IMR-90 (cell line): Measurements from ENCODE around the gene HSP90AB1. TPM values are rescaled to one million over a fixed set of nuclear protein-coding genes. Genes with fewer than 3 reads are reported as not detected.

Source experiments
- ATAC-seq: fragments of 200-7000 bp; cut with Tn5 transposase; 2 replicates; pipeline ENCODE4 v1.9.1; 2020; ENCODE audit warnings: low read depth, mild to moderate bottlenecking, moderate library complexity
- BruUV-seq: library from RNA; stranded (reverse); fragments of 400-500 nt; replicated peaks from 2 replicates; lab custom pipeline; 2021; lab: Mats Ljungman, UMichigan
- CTCF ChIA-PET: fragments of 300-600 bp; formaldehyde crosslinking; extraction: SDS; loops from one replicate; lab custom pipeline; 2021; ENCODE audit warnings: antibody characterized with exemption; lab: Yijun Ruan, JAX
- POLR2A ChIA-PET: fragments of 300-600 bp; sonication (Branson Sonifier 250); formaldehyde crosslinking; loops from one replicate; lab custom pipeline; 2022; ENCODE audit warnings: antibody characterized with exemption; ENCODE audit not compliant: unreplicated experiment; lab: Charles Lee
- DNase-seq: peaks from one replicate; pipeline ENCODE4 v3.0.0; 2013
- H2AFZ ChIP-seq: replicated peaks from 2 replicates; pipeline ENCODE3; 2013; ENCODE audit warnings: low read length, mild to moderate bottlenecking; ENCODE audit not compliant: poor library complexity
- H2AK5ac ChIP-seq: 2 replicates; pipeline ENCODE4 v1.6.1; 2013; ENCODE audit warnings: low read depth, low read length, inconsistent platforms
- H2AK9ac ChIP-seq: replicated peaks from 2 replicates; pipeline ENCODE3; 2013; ENCODE audit warnings: mild to moderate bottlenecking, low read depth, low read length, moderate library complexity; ENCODE audit not compliant: poor library complexity
- H2BK120ac ChIP-seq: 2 replicates; pipeline ENCODE4 v1.6.1; 2013; ENCODE audit warnings: low read depth, low read length, inconsistent platforms
- H2BK15ac ChIP-seq: 3 replicates; pipeline ENCODE4 v1.6.1; 2013; ENCODE audit warnings: low read depth, low read length, inconsistent platforms
- H2BK20ac ChIP-seq: 2 replicates; pipeline ENCODE4 v1.6.1; 2013; ENCODE audit warnings: low read depth, mild to moderate bottlenecking, inconsistent platforms, low read length, moderate library complexity
- H2BK5ac ChIP-seq: 2 replicates; pipeline ENCODE4 v1.6.1; 2013; ENCODE audit warnings: mild to moderate bottlenecking, low read depth, low read length, inconsistent platforms; ENCODE audit not compliant: poor library complexity, severe bottlenecking
- H3K14ac ChIP-seq: replicated peaks from 2 replicates; pipeline ENCODE4 v1.6.1; 2013; ENCODE audit warnings: low read depth, low read length, inconsistent platforms
- H3K18ac ChIP-seq: 2 replicates; pipeline ENCODE4 v1.6.1; 2013; ENCODE audit warnings: low read depth, low read length, control low read depth
- H3K23ac ChIP-seq: 2 replicates; pipeline ENCODE4 v1.6.1; 2013; ENCODE audit warnings: low read depth, low read length, inconsistent platforms
- H3K27ac ChIP-seq: 2 replicates; pipeline ENCODE4 v1.5.1; 2013; ENCODE audit warnings: mild to moderate bottlenecking, control low read depth, low read length; ENCODE audit not compliant: insufficient read depth
- H3K27me3 ChIP-seq: 2 replicates; pipeline ENCODE4 v1.6.1; 2013; ENCODE audit warnings: low read length; ENCODE audit not compliant: control insufficient read depth, insufficient read depth
- H3K36me3 ChIP-seq: 2 replicates; pipeline ENCODE4 v1.6.1; 2013; ENCODE audit warnings: low read length, mixed read lengths; ENCODE audit not compliant: control insufficient read depth, insufficient read depth
- H3K4ac ChIP-seq: 2 replicates; pipeline ENCODE4 v1.6.1; 2013; ENCODE audit warnings: low read depth, low read length, inconsistent platforms
- H3K4me1 ChIP-seq: 2 replicates; pipeline ENCODE4 v1.6.1; 2013; ENCODE audit warnings: low read length, mixed read lengths; ENCODE audit not compliant: control insufficient read depth, insufficient read depth
- H3K4me2 ChIP-seq: 2 replicates; pipeline ENCODE4 v1.6.1; 2013; ENCODE audit warnings: low read depth, mild to moderate bottlenecking, control low read depth, low read length, moderate library complexity
- H3K4me3 ChIP-seq: 2 replicates; pipeline ENCODE4 v1.5.1; 2013; ENCODE audit warnings: low read depth, mild to moderate bottlenecking, control low read depth, low read length, moderate library complexity; ENCODE audit not compliant: insufficient read depth
- H3K56ac ChIP-seq: 2 replicates; pipeline ENCODE4 v1.6.1; 2013; ENCODE audit warnings: low read length, inconsistent platforms; ENCODE audit not compliant: insufficient read depth; ENCODE audit errors: extremely low read depth
- H3K79me1 ChIP-seq, 2 experiments: 2 replicates each; pipeline ENCODE4 v1.6.1; 2013; ENCODE audit warnings: low read length in 2 of 2, inconsistent platforms in 1 of 2, low read depth in 1 of 2
- H3K9ac ChIP-seq: 2 replicates; pipeline ENCODE4 v1.6.1; 2013; ENCODE audit warnings: low read depth, low read length, control low read depth
- H3K9me1 ChIP-seq: 2 replicates; pipeline ENCODE4 v1.6.1; 2013; ENCODE audit warnings: low read length, inconsistent platforms; ENCODE audit not compliant: insufficient read depth
- H3K9me3 ChIP-seq: 2 replicates; pipeline ENCODE4 v1.6.1; 2013; ENCODE audit warnings: low read length; ENCODE audit not compliant: control insufficient read depth, insufficient read depth
- H4K20me1 ChIP-seq: 2 replicates; pipeline ENCODE4 v1.6.1; 2013; ENCODE audit warnings: low read length, inconsistent platforms; ENCODE audit not compliant: insufficient read depth
- H4K5ac ChIP-seq: 2 replicates; pipeline ENCODE4 v1.6.1; 2013; ENCODE audit warnings: mild to moderate bottlenecking, low read depth, low read length, control low read depth
- H4K8ac ChIP-seq, 2 experiments: 2 replicates each; pipeline ENCODE4 v1.6.1; 2013; ENCODE audit warnings: low read depth in 2 of 2, low read length in 2 of 2, control low read depth in 1 of 2, inconsistent platforms in 1 of 2
- H4K91ac ChIP-seq: 2 replicates; pipeline ENCODE4 v1.6.1; 2013; ENCODE audit warnings: low read depth, low read length, inconsistent platforms; ENCODE audit not compliant: insufficient read depth
- BHLHE40 ChIP-seq: fragments of 150-350 bp; IDR thresholded peaks from 2 replicates; pipeline ENCODE4 v1.6.1; 2016; ENCODE audit warnings: mild to moderate bottlenecking, low read depth, low read length
- CEBPB ChIP-seq: IDR thresholded peaks from 2 replicates; pipeline ENCODE4 v1.6.1; 2012; ENCODE audit warnings: low read depth, low read length, improper control_type of control experiment
- CHD1 ChIP-seq: IDR thresholded peaks from 2 replicates; pipeline ENCODE4 v1.6.1; 2012; ENCODE audit warnings: low read depth, low read length, improper control_type of control experiment
- MAZ ChIP-seq: IDR thresholded peaks from 2 replicates; pipeline ENCODE4 v1.6.1; 2012; ENCODE audit warnings: low read depth, mild to moderate bottlenecking, low read length, improper control_type of control experiment, moderate library complexity, borderline replicate concordance
- POLR2A ChIP-seq: IDR thresholded peaks from 2 replicates; pipeline ENCODE4 v1.6.1; 2012; ENCODE audit warnings: mild to moderate bottlenecking, low read depth, low read length
- WGBS, 2 experiments: methylation state at CpG; one replicate each; pipeline versions ENCODE4 v1.1.5 to v1.1.7; 2013; ENCODE audit warnings: missing lambda C conversion rate in 2 of 2; ENCODE audit not compliant: insufficient read length in 1 of 2; ENCODE audit errors: extremely low coverage in 2 of 2; 5-methylcytosine and 5-hydroxymethylcytosine counted together
- dilution Hi-C: fragments of 300-500 bp; cut with HindIII; formaldehyde crosslinking; loops from one replicate; pipeline ENCODE4 v1.14.3; 2018; ENCODE audit warnings: low sequenced_read_pairs; ENCODE audit not compliant: unreplicated experiment
- in situ Hi-C: fragments of 300-500 bp; cut with MboI; formaldehyde crosslinking; loops from 3 replicates; pipeline ENCODE4 v1.14.3; 2019; ENCODE audit warnings: low sequenced_read_pairs, inconsistent platforms, mixed read lengths
- intact Hi-C: fragments of 100-400 bp; cut with micrococcal nuclease; formaldehyde crosslinking; loops from 2 replicates; pipeline ENCODE4 v1.10.0; 2022
- polyA plus RNA-seq, 3 experiments: library from polyadenylated mRNA; depleted of rRNA; stranded (reverse); fragments of >200 nt; gene quantifications; 2 replicates each; pipeline ENCODE4 v1.2.3, GENCODE V29; 2012; ENCODE audit warnings: low replicate concordance in 1 of 3
- total RNA-seq: library from RNA; depleted of rRNA; stranded (reverse); fragments of >200 nt; gene quantifications from 2 replicates; pipeline ENCODE4 v1.2.3, GENCODE V29; 2012
- TF ChIP-seq, protein P1 (sequence below): conservative IDR thresholded peaks from 2 replicates; pipeline ENCODE4 v1.5.1; 2012; ENCODE audit warnings: mild to moderate bottlenecking, low read depth, low read length, improper control_type of control experiment

Gene HSP90AB1
- total and polyA plus RNA-seq, 2 of the 4 experiments (the other 2 are of a cell fraction) = 887 to 1,307 TPM

DNA sequence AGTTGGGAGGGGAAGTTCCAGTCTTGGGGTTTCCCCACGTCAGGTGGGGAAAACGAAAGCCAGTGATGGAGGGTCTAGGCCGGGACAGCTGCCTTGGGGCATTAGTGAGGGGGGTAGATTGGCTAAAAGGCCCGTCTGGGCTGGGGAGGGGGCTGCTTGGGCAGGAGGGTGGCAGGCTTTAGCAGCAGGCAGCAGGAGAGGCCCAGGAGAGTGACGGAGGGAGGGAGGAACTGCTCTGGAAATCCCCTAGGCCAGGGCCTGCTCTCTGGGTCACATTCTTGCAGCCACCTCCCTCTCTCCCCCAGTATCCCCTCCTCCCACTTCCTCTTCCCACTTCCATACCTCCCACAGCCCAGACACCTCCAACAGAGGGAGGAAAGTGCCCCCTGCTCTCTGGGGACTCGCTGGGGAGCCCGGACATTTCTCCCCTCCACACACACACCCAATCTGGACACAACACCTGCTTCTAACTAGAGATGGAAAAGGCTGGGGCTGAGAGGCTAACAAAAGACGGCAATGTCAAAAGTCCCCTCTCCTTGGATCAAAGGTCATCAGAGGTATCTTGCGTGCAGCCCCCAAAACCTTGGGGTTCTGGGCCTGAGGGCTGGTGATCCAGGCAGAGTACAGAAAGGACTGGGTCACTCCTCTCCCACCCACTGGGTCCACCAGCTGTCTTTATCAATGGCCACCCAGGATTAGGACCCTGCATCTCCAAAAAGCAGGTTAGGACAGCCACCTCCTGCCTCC is 16.6 kb downstream of the HSP90AB1 start:
- Histone ChIP-seq H2AK5ac (peak overlapping the region; percentile 78), H3K4me2 (peak overlapping the region; percentile 99), H3K4me1 (peaks cover 22% of the 10 kb centered on the region), H2AFZ (peak overlapping the region; percentile 76), H2BK15ac (no peak overlapping the region; the same call in 2 of the 3 replicates), H2BK20ac (no peak overlapping the region), H3K56ac (no peak overlapping the region), H3K4ac (peak overlapping the region; percentile 74), H2AK9ac (peak overlapping the region; percentile 98), H3K9me3 (no peaks in the 10 kb centered on the region), H3K27ac (peak overlapping the region; percentile 10; the same call in 1 of the 2 replicates), H2BK120ac (peak overlapping the region; percentile 42), H3K18ac (peak overlapping the region; percentile 12; the same call in 1 of the 2 replicates), H3K9ac (peak overlapping the region; percentile 82), H3K4me3 (peak overlapping the region; percentile 90; the same call in 1 of the 2 replicates), H4K8ac (peak overlapping the region; percentile 39 to 66; a peak in 3 of 4 replicates), H3K14ac (peak overlapping the region; percentile 96), H3K79me1 (peaks cover 24 to 37% of the 10 kb centered on the region in 2 experiments), H4K20me1 (peaks cover 9% of the 10 kb centered on the region), H3K36me3 (peaks cover 12% of the 10 kb centered on the region), H2BK5ac (peak overlapping the region; percentile 62), H4K91ac (peak overlapping the region; percentile 23; the same call in 1 of the 2 replicates), H3K27me3 (peaks cover 4% of the 10 kb centered on the region; the same call in 1 of the 2 replicates), H3K9me1 (peaks cover 14% of the 10 kb centered on the region), H4K5ac (peak overlapping the region; percentile 50), H3K23ac (peak overlapping the region; percentile 88)
- no peak for ATAC-seq
- in situ Hi-C loops = no loop called here
- dilution Hi-C loops = no loop called here
- intact Hi-C loops = no loop called here
- CTCF ChIA-PET = interaction anchor here (1.6 kb wide), 1 partner anchor 49 kb away, joined by 4 read pairs; the partner anchor contains the start of gene AARS2
- peak; percentile 55 for DNase-seq
- POLR2A ChIA-PET = no interaction called here
- WGBS, 2 experiments = no CpG with 5 or more reads among the region's 9 CpGs
- BruUV-seq = no TSS peak
- TF ChIP-seq POLR2A (no peak), MAZ (peak; percentile 59; the same call in 1 of the 2 replicates), CHD1 (no peak), CEBPB (no peak), BHLHE40 (no peak)
- TF ChIP-seq, protein P1, sequence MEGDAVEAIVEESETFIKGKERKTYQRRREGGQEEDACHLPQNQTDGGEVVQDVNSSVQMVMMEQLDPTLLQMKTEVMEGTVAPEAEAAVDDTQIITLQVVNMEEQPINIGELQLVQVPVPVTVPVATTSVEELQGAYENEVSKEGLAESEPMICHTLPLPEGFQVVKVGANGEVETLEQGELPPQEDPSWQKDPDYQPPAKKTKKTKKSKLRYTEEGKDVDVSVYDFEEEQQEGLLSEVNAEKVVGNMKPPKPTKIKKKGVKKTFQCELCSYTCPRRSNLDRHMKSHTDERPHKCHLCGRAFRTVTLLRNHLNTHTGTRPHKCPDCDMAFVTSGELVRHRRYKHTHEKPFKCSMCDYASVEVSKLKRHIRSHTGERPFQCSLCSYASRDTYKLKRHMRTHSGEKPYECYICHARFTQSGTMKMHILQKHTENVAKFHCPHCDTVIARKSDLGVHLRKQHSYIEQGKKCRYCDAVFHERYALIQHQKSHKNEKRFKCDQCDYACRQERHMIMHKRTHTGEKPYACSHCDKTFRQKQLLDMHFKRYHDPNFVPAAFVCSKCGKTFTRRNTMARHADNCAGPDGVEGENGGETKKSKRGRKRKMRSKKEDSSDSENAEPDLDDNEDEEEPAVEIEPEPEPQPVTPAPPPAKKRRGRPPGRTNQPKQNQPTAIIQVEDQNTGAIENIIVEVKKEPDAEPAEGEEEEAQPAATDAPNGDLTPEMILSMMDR = no peak
